ENCODE results near the gene TCP10L.

- no peak for TF ChIP-seq CTCF (IDR thresholded peaks at IDR 0.05; ENCODE audit: low read depth, low read length)
- TF ChIP-seq POLR2A (IDR thresholded peaks at IDR 0.05; ENCODE audit: extremely low read depth, insufficient read length): no peak
Observed at GRCh38 chr21:32566741-32567389, 18.5 kb downstream of the TCP10L start.

All from NB4 (cell line).